HepG2 (cell line): ENCODE measurements around the gene DLL1. TPM values are rescaled to one million over a fixed set of nuclear protein-coding genes. Genes with fewer than 3 reads are reported as not detected.

Experiments
- ARHGAP35 ChIP-seq: sonication (generic); formaldehyde crosslinking; IDR thresholded peaks from 2 replicates; pipeline ENCODE4 v1.9.0; 2022; ENCODE audit warnings: mild to moderate bottlenecking, inconsistent platforms, moderate library complexity, missing genetic modification reagents, borderline replicate concordance
- ATF5 ChIP-seq: sonication (generic); formaldehyde crosslinking; IDR thresholded peaks from 2 replicates; pipeline ENCODE4 v1.4.0; 2020; ENCODE audit warnings: mild to moderate bottlenecking, low read depth, missing genetic modification reagents
- BRCA1 ChIP-seq: sonication (generic); formaldehyde crosslinking; IDR thresholded peaks from 2 replicates; pipeline ENCODE4 v1.4.0; 2020; ENCODE audit warnings: missing genetic modification reagents
- DPF2 ChIP-seq: sonication (generic); formaldehyde crosslinking; IDR thresholded peaks from 2 replicates; pipeline ENCODE4 v1.4.0; 2020; ENCODE audit warnings: mild to moderate bottlenecking, low read depth, missing genetic modification reagents, borderline replicate concordance
- FOXA1 ChIP-seq, 2 experiments: fragments of 450-650 bp in 1 of 2; sonication (generic) in 1 of 2; formaldehyde crosslinking in 1 of 2; IDR thresholded peaks; 2 replicates each; pipeline versions ENCODE4 v1.4.0 to v1.6.1; 2016 to 2020; ENCODE audit warnings: missing genetic modification reagents in 1 of 2
- FOXK2 ChIP-seq: fragments of 450-650 bp; IDR thresholded peaks from 2 replicates; pipeline ENCODE4 v1.6.1; 2016
- HDAC2 ChIP-seq: sonication (generic); formaldehyde crosslinking; IDR thresholded peaks from 2 replicates; pipeline ENCODE4 v1.4.0; 2020; ENCODE audit warnings: missing genetic modification reagents
- HNRNPK ChIP-seq: fragments of 200-400 bp; formaldehyde crosslinking; IDR thresholded peaks from 2 replicates; pipeline ENCODE4 v1.6.1; 2018; ENCODE audit warnings: low read length, low read depth, moderate library complexity, mild to moderate bottlenecking; ENCODE audit not compliant: poor library complexity, severe bottlenecking
- HOXA3 ChIP-seq: sonication (generic); formaldehyde crosslinking; IDR thresholded peaks from 2 replicates; pipeline ENCODE4 v1.5.0; 2020; ENCODE audit warnings: missing genetic modification reagents
- MEIS1 ChIP-seq: sonication (generic); formaldehyde crosslinking; IDR thresholded peaks from 2 replicates; pipeline ENCODE4 v1.9.0; 2021; ENCODE audit warnings: mild to moderate bottlenecking, missing genetic modification reagents, moderate library complexity, borderline replicate concordance
- MXD3 ChIP-seq: IDR thresholded peaks from 2 replicates; pipeline ENCODE4 v1.6.1; 2016; ENCODE audit warnings: mild to moderate bottlenecking, missing biosample characterization, missing genetic modification reagents
- NFATC3 ChIP-seq: sonication (generic); formaldehyde crosslinking; IDR thresholded peaks from 2 replicates; pipeline ENCODE4 v1.5.1; 2020; ENCODE audit warnings: mild to moderate bottlenecking, missing genetic modification reagents
- NFRKB ChIP-seq: fragments of 450-650 bp; IDR thresholded peaks from 2 replicates; pipeline ENCODE4 v1.6.1; 2017
- NR0B2 ChIP-seq: sonication (generic); formaldehyde crosslinking; IDR thresholded peaks from 2 replicates; pipeline ENCODE4 v1.4.0; 2020; ENCODE audit warnings: mild to moderate bottlenecking, missing genetic modification reagents
- PPARG ChIP-seq: conservative IDR thresholded peaks from 2 replicates; pipeline ENCODE4 v1.6.1; 2016; ENCODE audit warnings: missing biosample characterization, missing genetic modification reagents
- STAT6 ChIP-seq: sonication (generic); formaldehyde crosslinking; IDR thresholded peaks from 2 replicates; pipeline ENCODE4 v1.4.0; 2020; ENCODE audit warnings: missing genetic modification reagents, mild to moderate bottlenecking, borderline replicate concordance
- XBP1 ChIP-seq: sonication (generic); formaldehyde crosslinking; IDR thresholded peaks from 2 replicates; pipeline ENCODE4 v1.5.0; 2020; ENCODE audit warnings: missing genetic modification reagents
- YEATS4 ChIP-seq: sonication (generic); formaldehyde crosslinking; IDR thresholded peaks from 2 replicates; pipeline ENCODE4 v1.4.0; 2020; ENCODE audit warnings: missing genetic modification reagents, borderline replicate concordance
- ZFP37 ChIP-seq: sonication (generic); formaldehyde crosslinking; IDR thresholded peaks from 2 replicates; pipeline ENCODE4 v1.4.0; 2020; ENCODE audit warnings: missing genetic modification reagents, borderline replicate concordance
- ZNF235 ChIP-seq: sonication (generic); formaldehyde crosslinking; IDR thresholded peaks from 2 replicates; pipeline ENCODE4 v1.8.1; 2023; ENCODE audit warnings: mild to moderate bottlenecking, missing genetic modification reagents, borderline replicate concordance
- ZNF251 ChIP-seq: sonication (generic); formaldehyde crosslinking; IDR thresholded peaks from 2 replicates; pipeline ENCODE4 v1.9.0; 2021; ENCODE audit warnings: mild to moderate bottlenecking, missing genetic modification reagents
- ZNF510 ChIP-seq: sonication (generic); formaldehyde crosslinking; IDR thresholded peaks from 2 replicates; pipeline ENCODE4 v1.4.0; 2020; ENCODE audit warnings: low read depth, mild to moderate bottlenecking, missing genetic modification reagents
- ZNF639 ChIP-seq: conservative IDR thresholded peaks from 2 replicates; pipeline ENCODE4 v1.6.1; 2018; ENCODE audit warnings: missing genetic modification reagents
- ZNF644 ChIP-seq: IDR thresholded peaks from 2 replicates; pipeline ENCODE4 v1.6.1; 2016; ENCODE audit warnings: low read depth
- ZNF75D ChIP-seq: sonication (generic); formaldehyde crosslinking; IDR thresholded peaks from 2 replicates; pipeline ENCODE4 v1.8.1; 2023; ENCODE audit warnings: missing genetic modification reagents, mild to moderate bottlenecking, borderline replicate concordance
- polyA plus RNA-seq, 8 experiments: library from polyadenylated mRNA; depleted of rRNA in 3 of 8; stranded (reverse) in 7 of 8; unstranded in 1 of 8; fragments of >200 nt; fragmentation: Illumina TruSeq in 4 of 8; extraction: Trizol in 4 of 8; gene quantifications; 2 replicates each; pipeline versions ENCODE4 v1.2.1 to v1.2.3, GENCODE V29; 2011 to 2016; ENCODE audit warnings: low read depth in 4 of 8, missing spikeins in 1 of 8, mixed read lengths in 1 of 8; ENCODE audit not compliant: insufficient read depth in 1 of 8
- total RNA-seq, 5 experiments: library from RNA; depleted of rRNA; stranded (reverse); fragments of >200 nt; fragmentation: Illumina TruSeq; extraction: Trizol; gene quantifications; 2 replicates each; pipeline ENCODE4 v1.2.3, GENCODE V29; 2016; ENCODE audit warnings: low read depth in 1 of 5

DLL1 gene
- total and polyA plus RNA-seq, 2 of the 13 experiments (the other 11 are each of a cell fraction or from before 2014, with no cell fraction given) = not detected

GRCh38 chr6:170306324-170307079, 15.6 kb upstream of the DLL1 start, which contains the start of gene FAM120B (continued):
- TF ChIP-seq ATF5 (CRISPR knock-in tag) (peak; percentile 96), ZNF251 (CRISPR knock-in tag) (peak; percentile 79; the same call in 1 of the 2 replicates), FOXK2 (no peak), HOXA3 (CRISPR knock-in tag) (peak; percentile 94), ZFP37 (CRISPR knock-in tag) (0 out of 2 replicates have a peak, but pooled peaks have one; percentile 46), ZNF510 (peak; percentile 98), PPARG (peak; percentile 53), HNRNPK (peak; percentile 65), XBP1 (CRISPR knock-in tag) (no peak), ZNF639 (peak; percentile 32), ZNF75D (CRISPR knock-in tag) (no peak), MEIS1 (CRISPR knock-in tag) (peak; percentile 96), ZNF644 (no peak), FOXA1 (IDR thresholded peaks at IDR 0.05) (no peak), FOXA1 (CRISPR knock-in tag; IDR thresholded peaks at IDR 0.05) (no peak; the same call in 1 of the 2 replicates), YEATS4 (CRISPR knock-in tag) (peak; percentile 95), STAT6 (peak; percentile 76; the same call in 1 of the 2 replicates), BRCA1 (peak; percentile 92; the same call in 1 of the 2 replicates), ARHGAP35 (CRISPR knock-in tag) (peak; percentile 51; the same call in 1 of the 2 replicates), MXD3 (CRISPR knock-in tag) (peak; percentile 93), NFRKB (no peak), NFATC3 (no peak), DPF2 (CRISPR knock-in tag) (peak; percentile 48; the same call in 1 of the 2 replicates), HDAC2 (CRISPR knock-in tag) (peak; percentile 85), NR0B2 (CRISPR knock-in tag) (peak; percentile 89; the same call in 1 of the 2 replicates), ZNF235 (CRISPR knock-in tag) (peak; percentile 97)
